HL-60 (cell line): ENCODE measurements around the gene ANKRD53.

ENCODE experiments used
- DNase-seq, 2 experiments: peaks; one replicate each; pipeline ENCODE4 v3.0.0-alpha.2; 2010 to 2020; ENCODE audit warnings: low read depth in 1 of 2, low spot score in 1 of 2
- H3K27ac ChIP-seq: fragments of 250-450 bp; sonication (Bioruptor Pico); replicated peaks from 2 replicates; pipeline ENCODE4 v1.5.1; 2020; ENCODE audit warnings: mild to moderate bottlenecking, moderate library complexity
- H3K27me3 ChIP-seq: fragments of 250-450 bp; sonication (Bioruptor Pico); 2 replicates; pipeline ENCODE4 v1.5.1; 2021; ENCODE audit warnings: mild to moderate bottlenecking, moderate library complexity; ENCODE audit not compliant: insufficient read depth, poor library complexity, severe bottlenecking
- H3K4me3 ChIP-seq: replicated peaks from 2 replicates; pipeline ENCODE4 v1.5.1; 2011; ENCODE audit warnings: mild to moderate bottlenecking, control low read depth, low read length; ENCODE audit not compliant: insufficient read depth
- CTCF ChIP-seq: IDR thresholded peaks from one replicate; pipeline ENCODE4 v1.5.1; 2011; ENCODE audit warnings: low read length, control low read depth, inconsistent platforms; ENCODE audit not compliant: insufficient read depth
- GABPA ChIP-seq: IDR thresholded peaks from 2 replicates; pipeline ENCODE4 v1.6.1; 2012; ENCODE audit warnings: low read depth
- POLR2AphosphoS5 ChIP-seq: IDR thresholded peaks from 2 replicates; pipeline ENCODE4 v1.6.1; 2012; ENCODE audit warnings: low read depth
- REST ChIP-seq: IDR thresholded peaks from 2 replicates; pipeline ENCODE4 v1.6.1; 2012; ENCODE audit warnings: low read depth; ENCODE audit not compliant: insufficient replicate concordance
- SPI1 ChIP-seq: IDR thresholded peaks from 2 replicates; pipeline ENCODE4 v1.6.1; 2012; ENCODE audit warnings: low read depth, mild to moderate bottlenecking, borderline replicate concordance

The ANKRD53 gene

GRCh38 chr2:70967189-70967588, 11.2 kb upstream of the ANKRD53 start:
- H3K27ac ChIP-seq, result no peak overlapping the region
- peaks cover 7% of the 10 kb centered on the region for H3K27me3 ChIP-seq
- TF ChIP-seq REST (no peak), POLR2AphosphoS5 (no peak), CTCF (no peak), SPI1 (no peak), GABPA (no peak)
- H3K4me3 ChIP-seq, result no peak overlapping the region
- no peak for DNase-seq

DNA sequence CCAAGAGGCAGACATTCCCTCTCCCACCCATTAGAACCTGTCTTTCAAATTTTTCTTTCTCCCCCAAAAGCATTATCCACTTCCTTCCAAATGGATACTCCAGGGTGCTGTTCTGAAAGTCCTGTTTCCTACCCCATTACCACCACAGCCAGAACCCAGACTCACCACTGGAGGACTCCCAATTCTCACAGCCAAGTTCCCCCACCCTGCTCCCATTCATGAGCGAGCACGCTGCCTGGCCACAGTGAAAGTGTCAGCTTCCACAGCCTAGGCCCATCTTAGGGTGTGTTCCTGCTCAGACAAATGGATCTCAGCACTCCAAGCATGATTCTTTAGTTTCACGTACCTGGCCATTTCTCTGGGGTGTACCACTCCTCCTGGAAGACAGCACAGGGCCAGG, 3.8 kb upstream of the ANKRD53 start:
- H3K27me3 ChIP-seq, result peaks cover 2% of the 10 kb centered on the region
- no peak overlapping the region for H3K27ac ChIP-seq
- no peak for DNase-seq
- TF ChIP-seq REST (no peak), CTCF (no peak), SPI1 (no peak), POLR2AphosphoS5 (no peak), GABPA (no peak)
- H3K4me3 ChIP-seq, result no peak overlapping the region

- no peak for DNase-seq
- H3K27me3 ChIP-seq, result peaks cover 2% of the 10 kb centered on the region
- TF ChIP-seq REST (no peak), SPI1 (no peak), CTCF (no peak), GABPA (no peak), POLR2AphosphoS5 (no peak)
- no peak overlapping the region for H3K27ac ChIP-seq
- no peak overlapping the region for H3K4me3 ChIP-seq
Measured at GRCh38 chr2:70975237-70975636, 3.2 kb upstream of the ANKRD53 start.
